Measurements from ENCODE around the gene ZBTB5.
"Not testable (repeated sequence)": the region's sequence is repeated elsewhere in the genome, so short reads cannot be mapped to it uniquely, and the experiment has no call there.

Gene ZBTB5

GRCh38 chr9:37451628-37452027 lies 13.6 kb downstream of the ZBTB5 start:
- no peak for DNase-seq (ENCODE audit: low spot score)

GRCh38 chr9:37449862-37450632 lies 15.2 kb downstream of the ZBTB5 start:
- DNase-seq (ENCODE audit: low spot score), result no peak

- no peak for DNase-seq (ENCODE audit: low spot score)
These were observed 18.1 kb downstream of the ZBTB5 start for GRCh38 chr9:37447111-37447510.

- DNase-seq (ENCODE audit: low spot score), result no peak
These were observed 18.8 kb downstream of the ZBTB5 start for GRCh38 chr9:37446401-37446800.

GRCh38 chr9:37445832-37446231 lies 19.4 kb downstream of the ZBTB5 start:
- no peak for DNase-seq (ENCODE audit: low spot score)

- no peak for DNase-seq (ENCODE audit: low spot score)
These were observed 20.4 kb downstream of the ZBTB5 start for GRCh38 chr9:37444890-37445289.

GRCh38 chr9:37443566-37443965 lies 21.7 kb downstream of the ZBTB5 start:
- DNase-seq (ENCODE audit: low spot score), result no peak

GRCh38 chr9:37442556-37442955 lies 22.7 kb downstream of the ZBTB5 start:
- no peak for DNase-seq (ENCODE audit: low spot score)

- no peak for DNase-seq (ENCODE audit: low spot score)
These were observed 23.4 kb downstream of the ZBTB5 start for GRCh38 chr9:37441776-37442370.

GRCh38 chr9:37438359-37438758 lies 26.9 kb downstream of the ZBTB5 start:
- DNase-seq (ENCODE audit: low spot score), result no peak

GRCh38 chr9:37437621-37438020 lies 27.6 kb downstream of the ZBTB5 start:
- no peak for DNase-seq (ENCODE audit: low spot score)

GRCh38 chr9:37437010-37437409 lies 28.2 kb downstream of the ZBTB5 start:
- no peak for DNase-seq (ENCODE audit: low spot score)

GRCh38 chr9:37436540-37436939 lies 28.7 kb downstream of the ZBTB5 start:
- no peak for DNase-seq (ENCODE audit: low spot score)

GRCh38 chr9:37433867-37434371 lies 31.3 kb downstream of the ZBTB5 start:
- DNase-seq (ENCODE audit: low spot score), result no peak

- peak; percentile 63 for DNase-seq (ENCODE audit: low spot score)
These were observed 33.2 kb downstream of the ZBTB5 start for GRCh38 chr9:37432020-37432419.

GRCh38 chr9:37430841-37431597 lies 34.2 kb downstream of the ZBTB5 start:
- no peak for DNase-seq (ENCODE audit: low spot score)

- no peak for DNase-seq (ENCODE audit: low spot score)
These were observed 35.6 kb downstream of the ZBTB5 start for GRCh38 chr9:37429441-37430285.

GRCh38 chr9:37428345-37428744 lies 36.9 kb downstream of the ZBTB5 start:
- DNase-seq (ENCODE audit: low spot score), result no peak

- DNase-seq (ENCODE audit: low spot score), result no peak
These were observed 38.4 kb downstream of the ZBTB5 start for GRCh38 chr9:37426846-37427245.

- not testable (repeated sequence) for DNase-seq (ENCODE audit: low spot score)
These were observed 38.8 kb downstream of the ZBTB5 start for GRCh38 chr9:37426431-37426830.

- DNase-seq (ENCODE audit: low spot score), result no peak
These were observed 39.9 kb downstream of the ZBTB5 start for GRCh38 chr9:37425298-37425752.

All from NAMALWA (cell line).